ENCODE measurements around the gene OTOP1.

Gene OTOP1

DNA sequence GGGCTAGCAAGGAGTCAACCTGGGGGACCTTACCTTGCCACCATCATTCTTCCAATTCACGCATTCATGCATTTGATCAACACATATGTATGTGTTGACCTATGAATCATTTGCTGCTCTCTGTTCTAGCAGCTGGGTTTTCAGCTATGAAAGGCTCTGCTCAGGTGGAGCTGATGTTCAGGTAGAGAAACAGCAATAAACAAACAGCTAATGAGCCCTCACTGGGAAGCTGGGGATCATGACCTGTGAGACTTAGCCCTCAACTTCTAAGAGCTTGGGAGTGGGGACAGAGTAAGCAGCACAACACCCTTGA lies 1.6 kb upstream of the OTOP1 start:
- no peak for DNase-seq (ENCODE audit: low read depth in 1 of 2, low spot score in 1 of 2)
- no peak overlapping the region for H3K27ac ChIP-seq (replicated peaks)
- no peak for TF ChIP-seq SPI1 (IDR thresholded peaks at IDR 0.05; ENCODE audit: borderline replicate concordance, low read depth)
- no peak for TF ChIP-seq POLR2AphosphoS5 (IDR thresholded peaks at IDR 0.05; ENCODE audit: low read depth)
- TF ChIP-seq, protein P1, sequence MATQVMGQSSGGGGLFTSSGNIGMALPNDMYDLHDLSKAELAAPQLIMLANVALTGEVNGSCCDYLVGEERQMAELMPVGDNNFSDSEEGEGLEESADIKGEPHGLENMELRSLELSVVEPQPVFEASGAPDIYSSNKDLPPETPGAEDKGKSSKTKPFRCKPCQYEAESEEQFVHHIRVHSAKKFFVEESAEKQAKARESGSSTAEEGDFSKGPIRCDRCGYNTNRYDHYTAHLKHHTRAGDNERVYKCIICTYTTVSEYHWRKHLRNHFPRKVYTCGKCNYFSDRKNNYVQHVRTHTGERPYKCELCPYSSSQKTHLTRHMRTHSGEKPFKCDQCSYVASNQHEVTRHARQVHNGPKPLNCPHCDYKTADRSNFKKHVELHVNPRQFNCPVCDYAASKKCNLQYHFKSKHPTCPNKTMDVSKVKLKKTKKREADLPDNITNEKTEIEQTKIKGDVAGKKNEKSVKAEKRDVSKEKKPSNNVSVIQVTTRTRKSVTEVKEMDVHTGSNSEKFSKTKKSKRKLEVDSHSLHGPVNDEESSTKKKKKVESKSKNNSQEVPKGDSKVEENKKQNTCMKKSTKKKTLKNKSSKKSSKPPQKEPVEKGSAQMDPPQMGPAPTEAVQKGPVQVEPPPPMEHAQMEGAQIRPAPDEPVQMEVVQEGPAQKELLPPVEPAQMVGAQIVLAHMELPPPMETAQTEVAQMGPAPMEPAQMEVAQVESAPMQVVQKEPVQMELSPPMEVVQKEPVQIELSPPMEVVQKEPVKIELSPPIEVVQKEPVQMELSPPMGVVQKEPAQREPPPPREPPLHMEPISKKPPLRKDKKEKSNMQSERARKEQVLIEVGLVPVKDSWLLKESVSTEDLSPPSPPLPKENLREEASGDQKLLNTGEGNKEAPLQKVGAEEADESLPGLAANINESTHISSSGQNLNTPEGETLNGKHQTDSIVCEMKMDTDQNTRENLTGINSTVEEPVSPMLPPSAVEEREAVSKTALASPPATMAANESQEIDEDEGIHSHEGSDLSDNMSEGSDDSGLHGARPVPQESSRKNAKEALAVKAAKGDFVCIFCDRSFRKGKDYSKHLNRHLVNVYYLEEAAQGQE (IDR thresholded peaks at IDR 0.05; ENCODE audit: insufficient replicate concordance, low read depth) = no peak
- TF ChIP-seq, protein P2, sequence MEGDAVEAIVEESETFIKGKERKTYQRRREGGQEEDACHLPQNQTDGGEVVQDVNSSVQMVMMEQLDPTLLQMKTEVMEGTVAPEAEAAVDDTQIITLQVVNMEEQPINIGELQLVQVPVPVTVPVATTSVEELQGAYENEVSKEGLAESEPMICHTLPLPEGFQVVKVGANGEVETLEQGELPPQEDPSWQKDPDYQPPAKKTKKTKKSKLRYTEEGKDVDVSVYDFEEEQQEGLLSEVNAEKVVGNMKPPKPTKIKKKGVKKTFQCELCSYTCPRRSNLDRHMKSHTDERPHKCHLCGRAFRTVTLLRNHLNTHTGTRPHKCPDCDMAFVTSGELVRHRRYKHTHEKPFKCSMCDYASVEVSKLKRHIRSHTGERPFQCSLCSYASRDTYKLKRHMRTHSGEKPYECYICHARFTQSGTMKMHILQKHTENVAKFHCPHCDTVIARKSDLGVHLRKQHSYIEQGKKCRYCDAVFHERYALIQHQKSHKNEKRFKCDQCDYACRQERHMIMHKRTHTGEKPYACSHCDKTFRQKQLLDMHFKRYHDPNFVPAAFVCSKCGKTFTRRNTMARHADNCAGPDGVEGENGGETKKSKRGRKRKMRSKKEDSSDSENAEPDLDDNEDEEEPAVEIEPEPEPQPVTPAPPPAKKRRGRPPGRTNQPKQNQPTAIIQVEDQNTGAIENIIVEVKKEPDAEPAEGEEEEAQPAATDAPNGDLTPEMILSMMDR (IDR thresholded peaks at IDR 0.05; ENCODE audit: insufficient read depth, low read length) = no peak
- TF ChIP-seq GABPA (IDR thresholded peaks at IDR 0.05; ENCODE audit: low read depth) = no peak
- H3K4me3 ChIP-seq (replicated peaks; ENCODE audit: insufficient read depth, low read length) = no peak overlapping the region
- H3K27me3 ChIP-seq (ENCODE audit: insufficient read depth, poor library complexity, severe bottlenecking) = peaks cover 7% of the 10 kb centered on the region

DNA sequence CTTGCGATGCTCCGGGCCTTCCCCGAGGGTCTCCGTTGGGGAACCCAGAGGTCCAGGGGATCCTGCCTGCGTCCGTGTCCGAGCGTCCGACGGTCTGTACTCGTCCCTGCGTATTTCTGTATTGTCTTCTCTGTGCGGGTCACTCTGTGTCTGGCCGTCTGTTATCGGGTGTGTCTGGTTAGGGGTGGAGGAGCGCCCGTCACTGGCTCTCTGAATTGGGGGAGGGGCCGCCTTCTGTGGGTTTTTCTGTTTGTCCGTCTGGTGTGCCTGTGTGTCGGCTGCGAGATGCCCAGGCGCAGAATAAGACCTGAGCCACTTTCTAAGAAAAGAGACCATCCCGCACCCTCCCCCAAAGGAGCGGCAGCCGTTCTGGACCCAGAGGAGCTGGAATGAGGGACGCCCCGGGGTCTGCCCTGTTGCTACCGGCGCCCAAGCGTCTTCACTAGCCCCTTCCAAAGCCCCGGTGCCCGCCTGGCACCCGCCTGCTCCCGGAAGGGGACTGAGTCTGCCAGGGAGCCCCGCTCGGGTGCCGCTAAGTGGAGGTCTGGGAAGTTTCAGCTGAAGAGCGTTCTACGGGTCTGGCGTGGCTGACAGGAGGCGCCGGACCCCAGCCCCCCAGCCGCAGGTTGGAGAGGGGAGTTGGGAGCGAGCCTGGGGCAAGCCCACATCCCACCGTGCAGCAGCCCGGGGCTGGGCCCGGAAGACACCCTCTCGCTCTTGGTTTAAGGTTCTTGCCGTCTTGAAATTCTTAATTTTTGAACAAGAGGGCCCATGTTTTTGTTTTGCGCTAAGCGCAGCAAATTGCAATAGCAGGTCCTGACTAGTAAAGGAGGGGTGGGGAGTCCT lies 1.0 kb upstream of the OTOP1 start:
- TF ChIP-seq GABPA (IDR thresholded peaks at IDR 0.05; ENCODE audit: low read depth) (no peak), POLR2AphosphoS5 (IDR thresholded peaks at IDR 0.05; ENCODE audit: low read depth) (no peak), SPI1 (IDR thresholded peaks at IDR 0.05; ENCODE audit: borderline replicate concordance, low read depth) (no peak)
- TF ChIP-seq, protein P2 (IDR thresholded peaks at IDR 0.05; ENCODE audit: insufficient read depth, low read length) = no peak
- TF ChIP-seq, protein P1 (IDR thresholded peaks at IDR 0.05; ENCODE audit: insufficient replicate concordance, low read depth) = no peak
- Histone ChIP-seq H3K4me3 (replicated peaks; ENCODE audit: insufficient read depth, low read length) (no peak overlapping the region), H3K27me3 (ENCODE audit: insufficient read depth, poor library complexity, severe bottlenecking) (peaks cover 7% of the 10 kb centered on the region), H3K27ac (replicated peaks) (no peak overlapping the region)
- no peak for DNase-seq (ENCODE audit: low read depth in 1 of 2, low spot score in 1 of 2)

DNA sequence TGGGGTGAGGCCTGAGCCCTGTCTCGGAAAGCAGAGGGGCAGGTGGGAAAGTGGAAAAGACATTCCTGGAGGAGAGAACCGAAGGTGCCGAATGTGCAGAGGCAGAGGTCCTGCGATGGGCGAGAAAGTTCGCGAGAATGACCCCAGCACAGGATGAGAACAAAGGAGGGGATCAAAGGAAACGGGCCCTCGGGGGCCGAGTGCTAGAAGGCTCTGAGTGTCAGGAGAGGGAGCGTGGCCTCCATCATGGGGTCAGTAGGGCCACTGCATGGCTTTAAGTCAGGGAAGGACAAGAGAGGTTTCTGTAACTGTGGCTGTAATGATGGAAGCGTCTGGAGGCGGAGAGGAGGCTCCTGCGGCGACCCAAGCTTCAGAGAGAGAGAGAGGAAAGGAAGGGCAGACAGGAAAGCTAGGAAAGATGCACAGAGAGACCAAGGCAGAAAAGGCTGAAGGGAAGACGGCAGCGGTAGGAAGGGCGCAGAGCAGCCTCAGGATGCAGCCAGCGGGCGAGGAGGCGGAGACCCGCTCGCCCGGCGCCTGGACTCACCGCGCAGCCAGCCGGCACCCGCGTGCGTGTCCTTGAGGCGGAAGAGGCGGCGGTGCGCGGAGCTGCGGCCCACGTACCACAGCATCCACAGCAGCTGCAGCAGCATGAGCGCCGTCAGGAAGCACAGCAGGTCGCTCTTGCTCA lies 669 bp downstream of the OTOP1 start:
- no peak for DNase-seq (ENCODE audit: low read depth in 1 of 2, low spot score in 1 of 2)
- Histone ChIP-seq H3K4me3 (replicated peaks; ENCODE audit: insufficient read depth, low read length) (no peak overlapping the region), H3K27me3 (ENCODE audit: insufficient read depth, poor library complexity, severe bottlenecking) (peaks cover 7% of the 10 kb centered on the region), H3K27ac (replicated peaks) (no peak overlapping the region)
- TF ChIP-seq, protein P1 (IDR thresholded peaks at IDR 0.05; ENCODE audit: insufficient replicate concordance, low read depth) = no peak
- no peak for TF ChIP-seq GABPA (IDR thresholded peaks at IDR 0.05; ENCODE audit: low read depth)
- no peak for TF ChIP-seq POLR2AphosphoS5 (IDR thresholded peaks at IDR 0.05; ENCODE audit: low read depth)
- TF ChIP-seq, protein P2 (IDR thresholded peaks at IDR 0.05; ENCODE audit: insufficient read depth, low read length) = no peak
- TF ChIP-seq SPI1 (IDR thresholded peaks at IDR 0.05; ENCODE audit: borderline replicate concordance, low read depth) = no peak
